ENCODE results near the gene PHACTR3.

DNA sequence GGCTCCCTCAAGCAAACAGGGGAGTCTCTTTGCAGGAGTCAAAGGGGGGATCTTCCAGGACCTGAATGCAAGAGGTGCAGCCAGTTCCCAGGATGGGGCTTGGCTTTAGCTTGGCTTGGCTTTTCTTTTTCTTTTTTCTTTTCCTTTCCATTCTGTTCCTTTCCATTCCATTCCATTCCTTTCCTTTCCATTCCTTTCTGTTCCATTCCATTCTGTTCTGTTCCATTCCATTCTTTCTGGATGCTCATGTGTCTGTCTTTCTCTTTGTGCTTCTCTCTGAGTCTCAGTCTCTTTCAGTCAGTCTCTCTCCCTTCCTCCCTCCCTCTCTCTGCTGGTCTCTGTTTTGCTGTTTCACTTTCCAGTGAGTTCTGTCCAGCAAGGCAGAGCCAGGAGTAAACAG, 163.3 kb downstream of the PHACTR3 start:
- TF ChIP-seq CTCF (IDR thresholded peaks at IDR 0.05; ENCODE audit: control extremely low read depth in 1 of 3, insufficient read depth in 1 of 3, low read depth in 1 of 3, low read length in 3 of 3) (no peak), EP300 (IDR thresholded peaks at IDR 0.05; ENCODE audit: borderline replicate concordance in 1 of 2, low read depth in 2 of 2, low read length in 2 of 2) (no peak), EZH2 (IDR thresholded peaks at IDR 0.05; ENCODE audit: low read depth, low read length, severe bottlenecking) (no peak), EGR1 (IDR thresholded peaks at IDR 0.05; ENCODE audit: borderline replicate concordance, low read depth, low read length) (no peak), KDM4A (IDR thresholded peaks at IDR 0.05; ENCODE audit: low read depth, low read length, severe bottlenecking) (no peak), MAX (IDR thresholded peaks at IDR 0.05) (no peak), E2F6 (IDR thresholded peaks at IDR 0.05) (no peak), CEBPB (IDR thresholded peaks at IDR 0.05; ENCODE audit: low read depth, low read length) (no peak), CBX5 (IDR thresholded peaks at IDR 0.05; ENCODE audit: low read depth, low read length) (no peak), POLR2A (IDR thresholded peaks at IDR 0.05; ENCODE audit: control extremely low read depth in 1 of 2, low read depth in 2 of 2, low read length in 2 of 2) (no peak), JUND (IDR thresholded peaks at IDR 0.05; ENCODE audit: low read length) (no peak)
- TF ChIP-seq, protein P1, sequence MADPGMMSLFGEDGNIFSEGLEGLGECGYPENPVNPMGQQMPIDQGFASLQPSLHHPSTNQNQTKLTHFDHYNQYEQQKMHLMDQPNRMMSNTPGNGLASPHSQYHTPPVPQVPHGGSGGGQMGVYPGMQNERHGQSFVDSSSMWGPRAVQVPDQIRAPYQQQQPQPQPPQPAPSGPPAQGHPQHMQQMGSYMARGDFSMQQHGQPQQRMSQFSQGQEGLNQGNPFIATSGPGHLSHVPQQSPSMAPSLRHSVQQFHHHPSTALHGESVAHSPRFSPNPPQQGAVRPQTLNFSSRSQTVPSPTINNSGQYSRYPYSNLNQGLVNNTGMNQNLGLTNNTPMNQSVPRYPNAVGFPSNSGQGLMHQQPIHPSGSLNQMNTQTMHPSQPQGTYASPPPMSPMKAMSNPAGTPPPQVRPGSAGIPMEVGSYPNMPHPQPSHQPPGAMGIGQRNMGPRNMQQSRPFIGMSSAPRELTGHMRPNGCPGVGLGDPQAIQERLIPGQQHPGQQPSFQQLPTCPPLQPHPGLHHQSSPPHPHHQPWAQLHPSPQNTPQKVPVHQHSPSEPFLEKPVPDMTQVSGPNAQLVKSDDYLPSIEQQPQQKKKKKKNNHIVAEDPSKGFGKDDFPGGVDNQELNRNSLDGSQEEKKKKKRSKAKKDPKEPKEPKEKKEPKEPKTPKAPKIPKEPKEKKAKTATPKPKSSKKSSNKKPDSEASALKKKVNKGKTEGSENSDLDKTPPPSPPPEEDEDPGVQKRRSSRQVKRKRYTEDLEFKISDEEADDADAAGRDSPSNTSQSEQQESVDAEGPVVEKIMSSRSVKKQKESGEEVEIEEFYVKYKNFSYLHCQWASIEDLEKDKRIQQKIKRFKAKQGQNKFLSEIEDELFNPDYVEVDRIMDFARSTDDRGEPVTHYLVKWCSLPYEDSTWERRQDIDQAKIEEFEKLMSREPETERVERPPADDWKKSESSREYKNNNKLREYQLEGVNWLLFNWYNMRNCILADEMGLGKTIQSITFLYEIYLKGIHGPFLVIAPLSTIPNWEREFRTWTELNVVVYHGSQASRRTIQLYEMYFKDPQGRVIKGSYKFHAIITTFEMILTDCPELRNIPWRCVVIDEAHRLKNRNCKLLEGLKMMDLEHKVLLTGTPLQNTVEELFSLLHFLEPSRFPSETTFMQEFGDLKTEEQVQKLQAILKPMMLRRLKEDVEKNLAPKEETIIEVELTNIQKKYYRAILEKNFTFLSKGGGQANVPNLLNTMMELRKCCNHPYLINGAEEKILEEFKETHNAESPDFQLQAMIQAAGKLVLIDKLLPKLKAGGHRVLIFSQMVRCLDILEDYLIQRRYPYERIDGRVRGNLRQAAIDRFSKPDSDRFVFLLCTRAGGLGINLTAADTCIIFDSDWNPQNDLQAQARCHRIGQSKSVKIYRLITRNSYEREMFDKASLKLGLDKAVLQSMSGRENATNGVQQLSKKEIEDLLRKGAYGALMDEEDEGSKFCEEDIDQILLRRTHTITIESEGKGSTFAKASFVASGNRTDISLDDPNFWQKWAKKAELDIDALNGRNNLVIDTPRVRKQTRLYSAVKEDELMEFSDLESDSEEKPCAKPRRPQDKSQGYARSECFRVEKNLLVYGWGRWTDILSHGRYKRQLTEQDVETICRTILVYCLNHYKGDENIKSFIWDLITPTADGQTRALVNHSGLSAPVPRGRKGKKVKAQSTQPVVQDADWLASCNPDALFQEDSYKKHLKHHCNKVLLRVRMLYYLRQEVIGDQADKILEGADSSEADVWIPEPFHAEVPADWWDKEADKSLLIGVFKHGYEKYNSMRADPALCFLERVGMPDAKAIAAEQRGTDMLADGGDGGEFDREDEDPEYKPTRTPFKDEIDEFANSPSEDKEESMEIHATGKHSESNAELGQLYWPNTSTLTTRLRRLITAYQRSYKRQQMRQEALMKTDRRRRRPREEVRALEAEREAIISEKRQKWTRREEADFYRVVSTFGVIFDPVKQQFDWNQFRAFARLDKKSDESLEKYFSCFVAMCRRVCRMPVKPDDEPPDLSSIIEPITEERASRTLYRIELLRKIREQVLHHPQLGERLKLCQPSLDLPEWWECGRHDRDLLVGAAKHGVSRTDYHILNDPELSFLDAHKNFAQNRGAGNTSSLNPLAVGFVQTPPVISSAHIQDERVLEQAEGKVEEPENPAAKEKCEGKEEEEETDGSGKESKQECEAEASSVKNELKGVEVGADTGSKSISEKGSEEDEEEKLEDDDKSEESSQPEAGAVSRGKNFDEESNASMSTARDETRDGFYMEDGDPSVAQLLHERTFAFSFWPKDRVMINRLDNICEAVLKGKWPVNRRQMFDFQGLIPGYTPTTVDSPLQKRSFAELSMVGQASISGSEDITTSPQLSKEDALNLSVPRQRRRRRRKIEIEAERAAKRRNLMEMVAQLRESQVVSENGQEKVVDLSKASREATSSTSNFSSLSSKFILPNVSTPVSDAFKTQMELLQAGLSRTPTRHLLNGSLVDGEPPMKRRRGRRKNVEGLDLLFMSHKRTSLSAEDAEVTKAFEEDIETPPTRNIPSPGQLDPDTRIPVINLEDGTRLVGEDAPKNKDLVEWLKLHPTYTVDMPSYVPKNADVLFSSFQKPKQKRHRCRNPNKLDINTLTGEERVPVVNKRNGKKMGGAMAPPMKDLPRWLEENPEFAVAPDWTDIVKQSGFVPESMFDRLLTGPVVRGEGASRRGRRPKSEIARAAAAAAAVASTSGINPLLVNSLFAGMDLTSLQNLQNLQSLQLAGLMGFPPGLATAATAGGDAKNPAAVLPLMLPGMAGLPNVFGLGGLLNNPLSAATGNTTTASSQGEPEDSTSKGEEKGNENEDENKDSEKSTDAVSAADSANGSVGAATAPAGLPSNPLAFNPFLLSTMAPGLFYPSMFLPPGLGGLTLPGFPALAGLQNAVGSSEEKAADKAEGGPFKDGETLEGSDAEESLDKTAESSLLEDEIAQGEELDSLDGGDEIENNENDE (IDR thresholded peaks at IDR 0.05; ENCODE audit: insufficient replicate concordance, low read length) = no peak
